ENCODE data around the gene NEXN.

NEXN gene

GRCh38 chr1:77938651-77939050 lies 50.2 kb downstream of the NEXN start:
- DNase-seq (ENCODE audit: low read depth): no peak
- no peak for TF ChIP-seq MYC (IDR thresholded peaks at IDR 0.05; ENCODE audit: low read depth, low read length)
- no peak for TF ChIP-seq CTCF (IDR thresholded peaks at IDR 0.05; ENCODE audit: low read depth, low read length)
- TF ChIP-seq MAX (IDR thresholded peaks at IDR 0.05; ENCODE audit: low read depth, low read length): no peak
- TF ChIP-seq POLR2A (IDR thresholded peaks at IDR 0.05; ENCODE audit: extremely low read depth, insufficient read length): no peak
- no peak overlapping the region for H3K4me3 ChIP-seq (ENCODE audit: low read depth, low read length)

- H3K4me3 ChIP-seq (ENCODE audit: low read depth, low read length): no peak overlapping the region
- no peak for DNase-seq (ENCODE audit: low read depth)
- TF ChIP-seq POLR2A (IDR thresholded peaks at IDR 0.05; ENCODE audit: extremely low read depth, insufficient read length) (no peak), MYC (IDR thresholded peaks at IDR 0.05; ENCODE audit: low read depth, low read length) (no peak), MAX (IDR thresholded peaks at IDR 0.05; ENCODE audit: low read depth, low read length) (no peak), CTCF (IDR thresholded peaks at IDR 0.05; ENCODE audit: low read depth, low read length) (no peak)
Observed at GRCh38 chr1:77940921-77941570, 52.6 kb downstream of the NEXN start.

- no peak overlapping the region for H3K4me3 ChIP-seq (ENCODE audit: low read depth, low read length)
- no peak for TF ChIP-seq MAX (IDR thresholded peaks at IDR 0.05; ENCODE audit: low read depth, low read length)
- no peak for TF ChIP-seq MYC (IDR thresholded peaks at IDR 0.05; ENCODE audit: low read depth, low read length)
- no peak for TF ChIP-seq POLR2A (IDR thresholded peaks at IDR 0.05; ENCODE audit: extremely low read depth, insufficient read length)
- no peak for TF ChIP-seq CTCF (IDR thresholded peaks at IDR 0.05; ENCODE audit: low read depth, low read length)
- DNase-seq (ENCODE audit: low read depth): no peak
Observed at GRCh38 chr1:77942400-77943140, 54.1 kb downstream of the NEXN start.

GRCh38 chr1:77945345-77945744 lies 56.9 kb downstream of the NEXN start:
- no peak overlapping the region for H3K4me3 ChIP-seq (ENCODE audit: low read depth, low read length)
- no peak for DNase-seq (ENCODE audit: low read depth)
- TF ChIP-seq POLR2A (IDR thresholded peaks at IDR 0.05; ENCODE audit: extremely low read depth, insufficient read length): no peak
- no peak for TF ChIP-seq CTCF (IDR thresholded peaks at IDR 0.05; ENCODE audit: low read depth, low read length)

- no peak overlapping the region for H3K4me3 ChIP-seq (ENCODE audit: low read depth, low read length)
- DNase-seq (ENCODE audit: low read depth): peak; percentile 28
- TF ChIP-seq MYC (IDR thresholded peaks at IDR 0.05; ENCODE audit: low read depth, low read length) (no peak), POLR2A (IDR thresholded peaks at IDR 0.05; ENCODE audit: extremely low read depth, insufficient read length) (no peak), CTCF (IDR thresholded peaks at IDR 0.05; ENCODE audit: low read depth, low read length) (no peak), MAX (IDR thresholded peaks at IDR 0.05; ENCODE audit: low read depth, low read length) (no peak)
Observed at GRCh38 chr1:77948841-77949424, 60.5 kb downstream of the NEXN start.
